Measurements from ENCODE around the gene WDFY2. TPM values are rescaled to one million over a fixed set of nuclear protein-coding genes. Genes with fewer than 3 reads are reported as not detected.

Gene WDFY2
- total RNA-seq, 4 donors from 2014 or later, result 12.9 to 23.2 (median 17.1) TPM

GRCh38 chr13:51601601-51602565, 17.6 kb downstream of the WDFY2 start:
- Histone ChIP-seq H3K27ac (no peak overlapping the region), H3K27me3 (no peaks in the 10 kb centered on the region), H3K36me3 (no peaks in the 10 kb centered on the region), H3K4me3 (no peak overlapping the region), H3K4me1 (peaks cover 0 to 24% (median 9%) of the 10 kb centered on the region in 4 donors), H3K9me3 (no peaks in the 10 kb centered on the region)
- 88 to 97% methylated on average over 8 of the region's 8 CpGs for WGBS, 2 donors
- DNase-seq (ENCODE audit: low spot score in 2 of 2), result no peak
- no peak for TF ChIP-seq EP300 (IDR thresholded peaks at IDR 0.05)
- TF ChIP-seq, protein P1, sequence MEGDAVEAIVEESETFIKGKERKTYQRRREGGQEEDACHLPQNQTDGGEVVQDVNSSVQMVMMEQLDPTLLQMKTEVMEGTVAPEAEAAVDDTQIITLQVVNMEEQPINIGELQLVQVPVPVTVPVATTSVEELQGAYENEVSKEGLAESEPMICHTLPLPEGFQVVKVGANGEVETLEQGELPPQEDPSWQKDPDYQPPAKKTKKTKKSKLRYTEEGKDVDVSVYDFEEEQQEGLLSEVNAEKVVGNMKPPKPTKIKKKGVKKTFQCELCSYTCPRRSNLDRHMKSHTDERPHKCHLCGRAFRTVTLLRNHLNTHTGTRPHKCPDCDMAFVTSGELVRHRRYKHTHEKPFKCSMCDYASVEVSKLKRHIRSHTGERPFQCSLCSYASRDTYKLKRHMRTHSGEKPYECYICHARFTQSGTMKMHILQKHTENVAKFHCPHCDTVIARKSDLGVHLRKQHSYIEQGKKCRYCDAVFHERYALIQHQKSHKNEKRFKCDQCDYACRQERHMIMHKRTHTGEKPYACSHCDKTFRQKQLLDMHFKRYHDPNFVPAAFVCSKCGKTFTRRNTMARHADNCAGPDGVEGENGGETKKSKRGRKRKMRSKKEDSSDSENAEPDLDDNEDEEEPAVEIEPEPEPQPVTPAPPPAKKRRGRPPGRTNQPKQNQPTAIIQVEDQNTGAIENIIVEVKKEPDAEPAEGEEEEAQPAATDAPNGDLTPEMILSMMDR (IDR thresholded peaks at IDR 0.05), result no peak
- no peak for TF ChIP-seq POLR2A (IDR thresholded peaks at IDR 0.05)

- no peak for TF ChIP-seq EP300 (IDR thresholded peaks at IDR 0.05)
- TF ChIP-seq, protein P1 (IDR thresholded peaks at IDR 0.05), result no peak
- no peak for TF ChIP-seq POLR2A (IDR thresholded peaks at IDR 0.05)
- peaks cover 0 to 24% (median 9%) of the 10 kb centered on the region in 4 donors for H3K4me1 ChIP-seq
- no peak for DNase-seq (ENCODE audit: low spot score in 2 of 2)
- H3K9me3 ChIP-seq, result peaks cover 0 to 4% (median 0%) of the 10 kb centered on the region in 4 donors
- H3K27me3 ChIP-seq, result no peaks in the 10 kb centered on the region
- H3K36me3 ChIP-seq, result no peaks in the 10 kb centered on the region
- 98 to 100% methylated on average over 1 of the region's 1 CpG for WGBS, 2 donors
- H3K4me3 ChIP-seq, result no peak overlapping the region
- H3K27ac ChIP-seq, result no peak overlapping the region
These were observed 19.5 kb downstream of the WDFY2 start for GRCh38 chr13:51603716-51604115.

GRCh38 chr13:51605698-51606097, 21.4 kb downstream of the WDFY2 start:
- WGBS, 2 donors, result 34 to 40% methylated on average over 4 of the region's 4 CpGs
- H3K27ac ChIP-seq, result no peak overlapping the region
- no peak for DNase-seq (ENCODE audit: low spot score in 2 of 2)
- H3K9me3 ChIP-seq, result peaks cover 0 to 4% (median 0%) of the 10 kb centered on the region in 4 donors
- H3K27me3 ChIP-seq, result no peaks in the 10 kb centered on the region
- H3K4me3 ChIP-seq, result no peak overlapping the region
- peaks cover 0 to 19% (median 5%) of the 10 kb centered on the region in 4 donors for H3K4me1 ChIP-seq
- no peaks in the 10 kb centered on the region for H3K36me3 ChIP-seq
- TF ChIP-seq, protein P1 (IDR thresholded peaks at IDR 0.05), result no peak
- TF ChIP-seq POLR2A (IDR thresholded peaks at IDR 0.05), result no peak
- TF ChIP-seq EP300 (IDR thresholded peaks at IDR 0.05), result no peak

GRCh38 chr13:51607165-51607564, 22.9 kb downstream of the WDFY2 start:
- H3K27me3 ChIP-seq, result no peaks in the 10 kb centered on the region
- H3K4me1 ChIP-seq, result peaks cover 0 to 19% (median 3%) of the 10 kb centered on the region in 4 donors
- peaks cover 0 to 4% (median 0%) of the 10 kb centered on the region in 4 donors for H3K9me3 ChIP-seq
- H3K4me3 ChIP-seq, result no peak overlapping the region
- TF ChIP-seq POLR2A (IDR thresholded peaks at IDR 0.05), result no peak
- TF ChIP-seq, protein P1 (IDR thresholded peaks at IDR 0.05), result no peak
- no peak for TF ChIP-seq EP300 (IDR thresholded peaks at IDR 0.05)
- H3K27ac ChIP-seq, result no peak overlapping the region
- 88 to 89% methylated on average over 1 of the region's 1 CpG for whole genome bisulfite sequencing, 2 donors
- DNase-seq (ENCODE audit: low spot score in 2 of 2), result no peak
- no peaks in the 10 kb centered on the region for H3K36me3 ChIP-seq

- no peak for TF ChIP-seq EP300 (IDR thresholded peaks at IDR 0.05)
- peaks cover 0 to 4% (median 0%) of the 10 kb centered on the region in 4 donors for H3K9me3 ChIP-seq
- no peak overlapping the region for H3K27ac ChIP-seq
- peaks cover 0 to 19% (median 3%) of the 10 kb centered on the region in 4 donors for H3K4me1 ChIP-seq
- no peak overlapping the region for H3K4me3 ChIP-seq
- H3K27me3 ChIP-seq, result no peaks in the 10 kb centered on the region
- H3K36me3 ChIP-seq, result no peaks in the 10 kb centered on the region
- 90 to 93% methylated on average over 2 of the region's 2 CpGs for WGBS, 2 donors
- no peak for DNase-seq (ENCODE audit: low spot score in 2 of 2)
These were observed 24.7 kb downstream of the WDFY2 start for GRCh38 chr13:51608857-51609406.

Data from tibial nerve (tissue), 4 donors.